Thyroid gland (tissue), 4 donors: ENCODE results near the gene EGFR. TPM values are rescaled to one million over a fixed set of nuclear protein-coding genes. Genes with fewer than 3 reads are reported as not detected.

Source experiments
- DNase-seq, 2 donors: peaks; one replicate each; pipeline ENCODE4 v3.0.0-alpha.2; 2019
- H3K27ac ChIP-seq, 3 donors: fragments of 200-600 bp; sonication (generic); 1 replicate in 2 of 3; 2 replicates in 1 of 3; pipeline ENCODE4 v1.5.1; 2016 to 2019; ENCODE audit warnings: mild to moderate bottlenecking in 1 of 3, moderate library complexity in 1 of 3
- H3K27me3 ChIP-seq: fragments of 200-600 bp; sonication (generic); one replicate; pipeline ENCODE4 v1.5.1; 2019
- H3K36me3 ChIP-seq, 2 donors: fragments of 200-600 bp; sonication (generic); one replicate each; pipeline ENCODE4 v1.5.1; 2016 to 2019
- H3K4me1 ChIP-seq, 2 donors: fragments of 200-600 bp; sonication (generic); one replicate each; pipeline ENCODE4 v1.5.1; 2017 to 2019
- H3K4me3 ChIP-seq, 3 donors: fragments of 200-600 bp; sonication (generic); replicated peaks in 1 of 3; 1 replicate in 2 of 3; 2 replicates in 1 of 3; pipeline ENCODE4 v1.5.1; 2016; ENCODE audit warnings: mild to moderate bottlenecking in 1 of 3
- H3K9me3 ChIP-seq: fragments of 200-600 bp; sonication (generic); one replicate; pipeline ENCODE4 v1.5.1; 2017
- CTCF ChIP-seq, 6 experiments: fragments of 200-600 bp in 3 of 6; fragments of 450-650 bp in 3 of 6; sonication (generic) in 3 of 6; IDR thresholded peaks; one replicate each; pipeline ENCODE4 v1.5.1; 2016 to 2019; ENCODE audit warnings: antibody characterized with exemption in 6 of 6, mild to moderate bottlenecking in 2 of 6, inconsistent platforms in 1 of 6, moderate library complexity in 1 of 6
- POLR2A ChIP-seq, 2 donors: fragments of 450-650 bp; IDR thresholded peaks; one replicate each; pipeline ENCODE4 v1.6.1; 2017; ENCODE audit warnings: antibody characterized with exemption in 2 of 2, mild to moderate bottlenecking in 2 of 2, moderate library complexity in 1 of 2
- WGBS, 2 donors: methylation state at CpG; one replicate each; pipeline ENCODE4 v1.1.5; 2017; 5-methylcytosine and 5-hydroxymethylcytosine counted together
- intact Hi-C: fragments of 100-400 bp; cut with DNase I; formaldehyde crosslinking; loops from one replicate; pipeline ENCODE4 v1.15.1; 2023
- total RNA-seq, 4 donors: library from RNA; depleted of rRNA; stranded (reverse); fragments of >200 nt; gene quantifications; one replicate each; pipeline ENCODE4 v1.2.3, GENCODE V29; 2016

The EGFR gene
- total RNA-seq, 4 donors from 2014 or later = 57.5 to 96.2 (median 84.7) TPM

- 33 to 47% methylated on average over 3 of the region's 3 CpGs for whole genome bisulfite sequencing, 2 donors
- intact Hi-C loops = no loop called here
- H3K4me3 ChIP-seq = no peak overlapping the region
- TF ChIP-seq POLR2A (IDR thresholded peaks at IDR 0.05) (no peak), CTCF (IDR thresholded peaks at IDR 0.05) (no peak)
- no peaks in the 10 kb centered on the region for H3K9me3 ChIP-seq
- no peak overlapping the region for H3K27ac ChIP-seq
- peaks cover 0 to under 1% of the 10 kb centered on the region in 2 donors for H3K4me1 ChIP-seq
- no peaks in the 10 kb centered on the region for H3K27me3 ChIP-seq
- no peaks in the 10 kb centered on the region for H3K36me3 ChIP-seq
- no peak for DNase-seq
These were observed 242.0 kb downstream of the EGFR start for GRCh38 chr7:55260676-55261385.
